ENCODE data around the gene CADPS2. TPM values are rescaled to one million over a fixed set of nuclear protein-coding genes. Genes with fewer than 3 reads are reported as not detected.

Gene CADPS2
- total and polyA plus RNA-seq, 4 donors, result 5.6 to 41.1 (median 11.0) TPM

GRCh38 chr7:122833888-122834570 is 52.2 kb downstream of the CADPS2 start:
- no peak for DNase-seq (ENCODE audit: low spot score)
- WGBS, result 96% methylated on average over 10 of the region's 10 CpGs
- H3K4me1 ChIP-seq (ENCODE audit: control insufficient read depth in 4 of 4, insufficient read depth in 4 of 4, low read length in 3 of 4), result no peaks in the 10 kb centered on the region
- H3K27me3 ChIP-seq (ENCODE audit: control insufficient read depth in 4 of 4, insufficient read depth in 4 of 4, low read length in 3 of 4), result no peaks in the 10 kb centered on the region
- H3K36me3 ChIP-seq (ENCODE audit: control insufficient read depth in 4 of 4, insufficient read depth in 3 of 4, low read depth in 1 of 4, low read length in 3 of 4), result no peaks in the 10 kb centered on the region
- H3K9me3 ChIP-seq (ENCODE audit: control insufficient read depth in 4 of 4, low read length in 3 of 4), result no peaks in the 10 kb centered on the region
- H3K9ac ChIP-seq (ENCODE audit: low read depth in 1 of 2, low read length in 2 of 2), result no peak overlapping the region
- no peak overlapping the region for H3K4me3 ChIP-seq (ENCODE audit: low read depth in 1 of 3, low read length in 3 of 3)
- TF ChIP-seq YY1 (IDR thresholded peaks at IDR 0.05) (no peak), ATF3 (IDR thresholded peaks at IDR 0.05) (no peak)
- no peak overlapping the region for H3K27ac ChIP-seq (ENCODE audit: low read depth in 1 of 2, low read length in 2 of 2)

GRCh38 chr7:122831436-122831835 is 54.8 kb downstream of the CADPS2 start:
- Histone ChIP-seq H3K9ac (ENCODE audit: low read depth in 1 of 2, low read length in 2 of 2) (no peak overlapping the region), H3K4me3 (ENCODE audit: low read depth in 1 of 3, low read length in 3 of 3) (no peak overlapping the region), H3K9me3 (ENCODE audit: control insufficient read depth in 4 of 4, low read length in 3 of 4) (no peaks in the 10 kb centered on the region), H3K4me1 (ENCODE audit: control insufficient read depth in 4 of 4, insufficient read depth in 4 of 4, low read length in 3 of 4) (no peaks in the 10 kb centered on the region), H3K27ac (ENCODE audit: low read depth in 1 of 2, low read length in 2 of 2) (no peak overlapping the region), H3K36me3 (ENCODE audit: control insufficient read depth in 4 of 4, insufficient read depth in 3 of 4, low read depth in 1 of 4, low read length in 3 of 4) (no peaks in the 10 kb centered on the region), H3K27me3 (ENCODE audit: control insufficient read depth in 4 of 4, insufficient read depth in 4 of 4, low read length in 3 of 4) (no peaks in the 10 kb centered on the region)
- WGBS, result 94% methylated on average over 1 of the region's 1 CpG
- no peak for DNase-seq (ENCODE audit: low spot score)
- TF ChIP-seq MAX (IDR thresholded peaks at IDR 0.05) (no peak), EGR1 (IDR thresholded peaks at IDR 0.05; ENCODE audit: low read depth in 2 of 2) (no peak), RXRA (IDR thresholded peaks at IDR 0.05) (no peak), TAF1 (conservative IDR thresholded peaks at IDR 0.05) (no peak), ZBTB33 (IDR thresholded peaks at IDR 0.05) (no peak), REST (IDR thresholded peaks at IDR 0.05) (no peak), FOXA2 (IDR thresholded peaks at IDR 0.05) (no peak), CTCF (IDR thresholded peaks at IDR 0.05; ENCODE audit: low read depth, low read length, missing input control) (no peak), HNF4G (IDR thresholded peaks at IDR 0.05) (no peak)

All from liver (tissue), 9 donors.